Adipocyte (in vitro differentiated cells): ENCODE measurements around the gene TMED9.
"Not testable (repeated sequence)": the region's sequence is repeated elsewhere in the genome, so short reads cannot be mapped to it uniquely, and the experiment has no call there.

ENCODE experiments used
- DNase-seq: peaks from one replicate; pipeline ENCODE4 v3.0.0-alpha.2; 2015; ENCODE audit warnings: low read depth
- H3K27me3 ChIP-seq: replicated peaks from 2 replicates; pipeline ENCODE4 v1.7.0; 2013; ENCODE audit warnings: mild to moderate bottlenecking, low read length, moderate library complexity; ENCODE audit not compliant: control insufficient read depth, insufficient read depth
- H3K36me3 ChIP-seq: 2 replicates; pipeline ENCODE4 v1.7.0; 2013; ENCODE audit warnings: low read length, mild to moderate bottlenecking, moderate library complexity; ENCODE audit not compliant: control insufficient read depth, insufficient read depth, severe bottlenecking
- H3K4me1 ChIP-seq: 2 replicates; pipeline ENCODE4 v1.7.0; 2013; ENCODE audit warnings: mild to moderate bottlenecking, low read length, moderate library complexity; ENCODE audit not compliant: control insufficient read depth, insufficient read depth
- H3K4me3 ChIP-seq: 2 replicates; pipeline ENCODE4 v1.7.0; 2013; ENCODE audit warnings: mild to moderate bottlenecking, low read length, moderate library complexity
- H3K9ac ChIP-seq: 2 replicates; pipeline ENCODE4 v1.7.0; 2013; ENCODE audit warnings: mild to moderate bottlenecking, low read length, moderate library complexity
- H3K9me3 ChIP-seq: 2 replicates; pipeline ENCODE4 v1.7.0; 2013; ENCODE audit warnings: mild to moderate bottlenecking, low read length, moderate library complexity; ENCODE audit not compliant: control insufficient read depth

Gene TMED9

DNA sequence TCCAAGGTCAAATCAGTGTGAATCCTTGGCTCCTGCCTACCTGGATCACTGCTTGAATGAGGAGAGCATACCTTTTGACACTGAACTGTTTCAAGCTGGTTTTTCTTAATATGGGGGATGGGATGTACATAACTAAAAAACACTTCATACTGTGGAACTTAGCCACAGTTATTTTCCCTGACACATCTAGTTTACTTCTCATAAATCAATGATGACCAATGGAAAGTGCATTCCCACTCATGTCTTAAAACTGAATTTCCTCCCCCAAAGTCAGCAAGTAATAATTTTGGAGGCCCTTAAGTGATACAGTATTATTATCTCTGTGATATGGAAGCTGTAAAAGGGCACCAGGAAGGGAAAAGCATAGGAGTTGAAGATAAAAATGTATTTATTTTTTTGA lies 38.2 kb downstream of the TMED9 start:
- H3K9me3 ChIP-seq, H3K27me3 ChIP-seq, DNase-seq, H3K9ac ChIP-seq, H3K4me3 ChIP-seq, H3K4me1 ChIP-seq, H3K36me3 ChIP-seq: not testable (repeated sequence)

DNA sequence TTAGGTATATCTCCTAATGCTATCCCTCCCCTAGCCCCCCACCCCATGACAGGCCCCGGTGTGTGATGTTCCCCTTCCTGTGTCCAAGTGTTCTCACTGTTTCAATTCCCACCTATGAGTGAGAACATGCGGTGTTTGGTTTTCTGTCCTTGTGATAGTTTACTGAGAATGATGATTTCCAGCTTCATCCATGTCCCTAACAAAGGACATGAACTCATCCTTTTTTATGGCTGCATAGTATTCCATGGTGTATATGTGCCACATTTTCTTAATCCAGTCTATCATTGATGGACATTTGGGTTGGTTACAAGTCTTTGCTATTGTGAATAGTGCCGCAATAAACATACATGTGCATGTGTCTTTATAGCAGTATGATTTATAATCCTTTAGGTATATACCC lies 42.9 kb downstream of the TMED9 start:
- H3K4me3 ChIP-seq = not testable (repeated sequence)

GRCh38 chr5:177645462-177645861 lies 53.5 kb downstream of the TMED9 start:
- H3K9ac ChIP-seq, H3K9me3 ChIP-seq, DNase-seq, H3K36me3 ChIP-seq, H3K4me3 ChIP-seq, H3K4me1 ChIP-seq, H3K27me3 ChIP-seq: not testable (repeated sequence)

More for the DNA sequence above, 42.9 kb downstream of the TMED9 start:
- H3K4me1 ChIP-seq, DNase-seq, H3K27me3 ChIP-seq, H3K36me3 ChIP-seq, H3K9me3 ChIP-seq, H3K9ac ChIP-seq: not testable (repeated sequence)
